Tibial nerve (tissue), 4 donors: ENCODE measurements around the gene C5AR2. TPM values are rescaled to one million over a fixed set of nuclear protein-coding genes. Genes with fewer than 3 reads are reported as not detected.

Experiments
- DNase-seq, 2 donors: peaks; one replicate each; pipeline ENCODE4 v3.0.0-alpha.2; 2019; ENCODE audit warnings: low spot score in 2 of 2
- H3K27ac ChIP-seq, 4 donors: fragments of 200-600 bp; sonication (generic) in 3 of 4; one replicate each; pipeline ENCODE4 v1.5.1; 2017 to 2019; ENCODE audit warnings: mild to moderate bottlenecking in 1 of 4
- H3K27me3 ChIP-seq, 2 donors: fragments of 200-600 bp; sonication (generic) in 1 of 2; one replicate each; pipeline versions ENCODE4 v1.5.1 to v1.6.0; 2017 to 2019
- H3K36me3 ChIP-seq, 3 donors: fragments of 200-600 bp; sonication (generic); one replicate each; pipeline ENCODE4 v1.5.1; 2018 to 2019
- H3K4me1 ChIP-seq, 4 donors: fragments of 200-600 bp; sonication (generic) in 3 of 4; one replicate each; pipeline ENCODE4 v1.5.1; 2017 to 2019
- H3K4me3 ChIP-seq, 4 donors: fragments of 200-600 bp; sonication (generic) in 3 of 4; one replicate each; pipeline ENCODE4 v1.5.1; 2017 to 2019; ENCODE audit warnings: mild to moderate bottlenecking in 1 of 4, moderate library complexity in 1 of 4
- H3K9me3 ChIP-seq, 4 donors: fragments of 200-600 bp; sonication (generic) in 3 of 4; one replicate each; pipeline ENCODE4 v1.5.1; 2017 to 2019
- CTCF ChIP-seq, 5 experiments: fragments of 200-600 bp in 3 of 5; fragments of 450-650 bp in 2 of 5; sonication (generic) in 3 of 5; IDR thresholded peaks; one replicate each; pipeline ENCODE4 v1.5.1; 2016 to 2019; ENCODE audit warnings: antibody characterized with exemption in 5 of 5, mild to moderate bottlenecking in 3 of 5, moderate library complexity in 2 of 5
- EP300 ChIP-seq, 2 donors: sonication (generic); formaldehyde crosslinking; IDR thresholded peaks; one replicate each; pipeline ENCODE4 v1.6.1; 2017; ENCODE audit warnings: antibody characterized with exemption in 2 of 2, mild to moderate bottlenecking in 1 of 2
- POLR2A ChIP-seq, 2 donors: fragments of 450-650 bp; IDR thresholded peaks; one replicate each; pipeline ENCODE4 v1.6.1; 2017; ENCODE audit warnings: antibody characterized with exemption in 2 of 2, mild to moderate bottlenecking in 2 of 2, moderate library complexity in 2 of 2
- WGBS, 2 donors: methylation state at CpG; one replicate each; pipeline ENCODE4 v1.1.5; 2018; 5-methylcytosine and 5-hydroxymethylcytosine counted together
- total RNA-seq, 4 donors: library from RNA; depleted of rRNA; stranded (reverse); fragments of >200 nt; gene quantifications; one replicate each; pipeline ENCODE4 v1.1.0, GENCODE V29; 2016

C5AR2 gene
- total RNA-seq, 4 donors from 2014 or later: 1.5 to 11.0 (median 4.7) TPM

- no peaks in the 10 kb centered on the region for H3K36me3 ChIP-seq
- no peak for TF ChIP-seq CTCF (IDR thresholded peaks at IDR 0.05)
- TF ChIP-seq EP300 (IDR thresholded peaks at IDR 0.05): peak in 1 of 2 donors; percentile 63
- TF ChIP-seq POLR2A (IDR thresholded peaks at IDR 0.05): peak in 1 of 2 donors; percentile 36
- peak within 1 kb of the TSS in 2 of 4 donors; percentile 17 to 43 for H3K4me3 ChIP-seq
- no peak for DNase-seq
- WGBS, 2 donors: 25 to 37% methylated on average over 12 of the region's 12 CpGs
- H3K9me3 ChIP-seq: no peaks in the 10 kb centered on the region
- peak within 1 kb of the TSS in 2 of 4 donors; percentile 62 to 72 for H3K27ac ChIP-seq
- H3K27me3 ChIP-seq: no peaks in the 10 kb centered on the region
- peaks cover 0 to 15% (median 4%) of the 10 kb centered on the region in 4 donors for H3K4me1 ChIP-seq
These were observed 22.4 kb upstream of the C5AR2 start, which contains the start of gene C5AR1 for GRCh38 chr19:47309608-47310007. Gene C5AR1 (plus strand): TSS chr19:47309861. CDS start chr19:47309896, 35 bp downstream.

DNA sequence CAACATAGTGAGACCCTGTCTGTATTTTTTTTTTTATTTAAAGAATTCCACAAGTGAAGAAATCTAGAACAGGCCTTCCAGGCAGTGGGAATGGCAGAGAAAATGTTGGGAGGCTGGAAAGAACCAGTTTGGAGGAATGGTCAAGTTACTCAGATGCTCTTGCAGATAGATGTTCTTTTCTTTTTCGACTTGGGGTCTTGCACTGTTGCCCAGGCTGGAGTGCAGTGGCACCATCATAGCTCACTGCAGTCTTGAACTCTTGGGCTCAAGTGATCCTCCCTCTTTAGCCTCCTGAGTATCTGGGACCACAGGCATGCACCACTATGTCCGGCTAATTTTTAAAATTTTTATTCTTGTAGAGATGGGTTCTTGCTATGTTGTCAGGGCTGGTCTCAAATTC, 21.7 kb upstream of the C5AR2 start:
- Histone ChIP-seq H3K27ac (peak overlapping the region in 2 of 4 donors; percentile 62 to 72), H3K27me3 (no peaks in the 10 kb centered on the region), H3K9me3 (no peaks in the 10 kb centered on the region), H3K4me1 (peaks cover 0 to 13% (median 4%) of the 10 kb centered on the region in 4 donors), H3K36me3 (no peaks in the 10 kb centered on the region), H3K4me3 (peak overlapping the region in 2 of 4 donors; percentile 17 to 43)
- WGBS, 2 donors: 74 to 83% methylated on average over 2 of the region's 2 CpGs
- no peak for DNase-seq
- TF ChIP-seq EP300 (IDR thresholded peaks at IDR 0.05) (no peak), CTCF (IDR thresholded peaks at IDR 0.05) (no peak), POLR2A (IDR thresholded peaks at IDR 0.05) (no peak)

- H3K27ac ChIP-seq: peak overlapping the region in 2 of 4 donors; percentile 62 to 72
- TF ChIP-seq POLR2A (IDR thresholded peaks at IDR 0.05): no peak
- TF ChIP-seq EP300 (IDR thresholded peaks at IDR 0.05): peak in 1 of 2 donors; percentile 70
- no peak for TF ChIP-seq CTCF (IDR thresholded peaks at IDR 0.05)
- H3K9me3 ChIP-seq: no peaks in the 10 kb centered on the region
- H3K4me3 ChIP-seq: peak overlapping the region in 1 of 4 donors; percentile 43
- 20 to 25% methylated on average over 5 of the region's 5 CpGs for WGBS, 2 donors
- no peaks in the 10 kb centered on the region for H3K27me3 ChIP-seq
- peaks cover 0 to 8% (median 2%) of the 10 kb centered on the region in 4 donors for H3K4me1 ChIP-seq
- H3K36me3 ChIP-seq: no peaks in the 10 kb centered on the region
- no peak for DNase-seq
These were observed 21.2 kb upstream of the C5AR2 start for GRCh38 chr19:47310819-47311218.

- no peak for DNase-seq
- WGBS, 2 donors: 90 to 92% methylated on average over 5 of the region's 5 CpGs
These were observed 19.5 kb upstream of the C5AR2 start for GRCh38 chr19:47312366-47313006.

More at GRCh38 chr19:47312366-47313006, 19.5 kb upstream of the C5AR2 start:
- TF ChIP-seq POLR2A (IDR thresholded peaks at IDR 0.05) (no peak), EP300 (IDR thresholded peaks at IDR 0.05) (no peak), CTCF (IDR thresholded peaks at IDR 0.05) (no peak)
- Histone ChIP-seq H3K4me3 (peak overlapping the region in 1 of 4 donors; percentile 43), H3K4me1 (peaks cover 0 to 5% (median 0%) of the 10 kb centered on the region in 4 donors), H3K27me3 (no peaks in the 10 kb centered on the region), H3K27ac (peak overlapping the region in 2 of 4 donors; percentile 36 to 72), H3K9me3 (no peaks in the 10 kb centered on the region), H3K36me3 (no peaks in the 10 kb centered on the region)
